Cardiac fibroblast (primary cell): ENCODE results near the gene TMEM272.

Source experiments
- DNase-seq, 2 donors: peaks; one replicate each; pipeline versions ENCODE4 v3.0.0 to v3.0.0-alpha.2; 2010; ENCODE audit warnings: low read depth in 2 of 2
- H3K4me3 ChIP-seq, 2 donors: replicated peaks in 1 of 2; 1 replicate in 1 of 2; 2 replicates in 1 of 2; pipeline ENCODE4 v1.5.1; 2011; ENCODE audit warnings: low read depth in 2 of 2, low read length in 2 of 2, mild to moderate bottlenecking in 2 of 2, moderate library complexity in 1 of 2
- TF ChIP-seq, protein P1 (sequence below): IDR thresholded peaks from one replicate; pipeline ENCODE4 v1.5.1; 2011; ENCODE audit warnings: low read depth, mild to moderate bottlenecking, low read length, inconsistent platforms

The TMEM272 gene

DNA sequence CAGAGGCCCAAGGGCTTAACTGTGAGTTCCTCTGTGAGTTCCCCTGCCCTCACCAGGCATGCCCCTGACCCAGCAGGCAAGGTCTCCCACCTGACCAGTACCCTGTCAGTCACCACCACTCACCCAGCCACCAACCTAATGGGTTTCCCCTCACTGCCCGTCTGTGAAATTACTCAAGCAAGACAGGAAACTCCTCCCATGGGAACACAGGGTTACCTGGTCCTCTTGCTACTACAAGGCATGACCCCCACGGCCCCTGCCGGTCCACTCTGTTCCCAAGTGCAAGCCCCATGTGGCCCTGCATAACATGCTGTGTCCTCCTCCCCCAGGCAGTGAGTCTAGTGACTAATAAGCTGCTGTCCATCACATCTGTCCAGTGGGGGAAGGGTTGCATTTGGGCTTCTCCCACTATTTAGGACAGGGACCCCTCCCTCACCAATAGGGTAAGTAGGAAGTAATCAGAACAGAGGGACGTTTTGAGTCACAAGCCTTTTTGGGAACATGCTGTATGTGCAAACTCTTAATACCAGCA is 33.0 kb downstream of the TMEM272 start:
- no peak for DNase-seq
- TF ChIP-seq, protein P1, sequence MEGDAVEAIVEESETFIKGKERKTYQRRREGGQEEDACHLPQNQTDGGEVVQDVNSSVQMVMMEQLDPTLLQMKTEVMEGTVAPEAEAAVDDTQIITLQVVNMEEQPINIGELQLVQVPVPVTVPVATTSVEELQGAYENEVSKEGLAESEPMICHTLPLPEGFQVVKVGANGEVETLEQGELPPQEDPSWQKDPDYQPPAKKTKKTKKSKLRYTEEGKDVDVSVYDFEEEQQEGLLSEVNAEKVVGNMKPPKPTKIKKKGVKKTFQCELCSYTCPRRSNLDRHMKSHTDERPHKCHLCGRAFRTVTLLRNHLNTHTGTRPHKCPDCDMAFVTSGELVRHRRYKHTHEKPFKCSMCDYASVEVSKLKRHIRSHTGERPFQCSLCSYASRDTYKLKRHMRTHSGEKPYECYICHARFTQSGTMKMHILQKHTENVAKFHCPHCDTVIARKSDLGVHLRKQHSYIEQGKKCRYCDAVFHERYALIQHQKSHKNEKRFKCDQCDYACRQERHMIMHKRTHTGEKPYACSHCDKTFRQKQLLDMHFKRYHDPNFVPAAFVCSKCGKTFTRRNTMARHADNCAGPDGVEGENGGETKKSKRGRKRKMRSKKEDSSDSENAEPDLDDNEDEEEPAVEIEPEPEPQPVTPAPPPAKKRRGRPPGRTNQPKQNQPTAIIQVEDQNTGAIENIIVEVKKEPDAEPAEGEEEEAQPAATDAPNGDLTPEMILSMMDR, result no peak
- no peak overlapping the region for H3K4me3 ChIP-seq

DNA sequence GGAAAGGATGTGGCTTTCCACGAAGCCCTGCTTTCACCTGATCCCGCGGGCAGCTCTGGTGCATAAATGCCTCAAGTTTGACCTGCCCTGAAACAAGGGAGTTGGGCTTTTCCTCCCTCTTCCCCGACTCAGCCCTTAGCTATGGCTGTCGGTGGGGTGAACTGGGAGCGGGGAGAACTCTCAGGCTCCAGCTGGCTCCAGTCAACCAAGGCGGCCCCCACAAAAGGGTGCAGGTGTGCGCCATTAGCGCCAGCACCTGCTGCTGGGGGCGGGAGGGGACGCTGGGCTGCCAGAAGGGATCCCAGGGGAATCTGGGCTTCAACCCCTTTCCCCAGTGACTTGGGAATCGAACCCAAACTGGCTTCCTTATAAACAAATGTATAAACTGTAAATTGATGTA is 33.9 kb downstream of the TMEM272 start:
- DNase-seq, result no peak
- no peak overlapping the region for H3K4me3 ChIP-seq
- TF ChIP-seq, protein P1, result no peak

DNA sequence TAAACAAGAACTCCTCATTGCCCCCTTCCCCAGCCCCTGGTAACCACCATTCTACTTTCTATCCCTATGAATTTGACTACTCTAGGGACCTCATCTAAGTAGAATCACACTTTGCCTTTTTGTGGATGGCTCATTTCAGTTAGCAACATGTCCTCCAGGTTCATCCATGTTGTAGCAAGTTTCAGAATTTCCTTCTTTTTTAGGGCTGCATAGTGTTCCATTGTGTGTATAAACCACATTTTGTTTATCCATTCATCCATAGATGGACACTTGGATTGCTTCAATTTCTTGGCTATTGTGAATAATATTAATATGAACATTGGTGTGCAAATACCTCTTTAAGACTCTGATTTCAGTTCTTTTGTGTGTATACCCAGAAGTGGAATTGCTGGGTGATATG is 36.2 kb downstream of the TMEM272 start:
- no peak for DNase-seq
- H3K4me3 ChIP-seq, result no peak overlapping the region
- TF ChIP-seq, protein P1, result no peak

DNA sequence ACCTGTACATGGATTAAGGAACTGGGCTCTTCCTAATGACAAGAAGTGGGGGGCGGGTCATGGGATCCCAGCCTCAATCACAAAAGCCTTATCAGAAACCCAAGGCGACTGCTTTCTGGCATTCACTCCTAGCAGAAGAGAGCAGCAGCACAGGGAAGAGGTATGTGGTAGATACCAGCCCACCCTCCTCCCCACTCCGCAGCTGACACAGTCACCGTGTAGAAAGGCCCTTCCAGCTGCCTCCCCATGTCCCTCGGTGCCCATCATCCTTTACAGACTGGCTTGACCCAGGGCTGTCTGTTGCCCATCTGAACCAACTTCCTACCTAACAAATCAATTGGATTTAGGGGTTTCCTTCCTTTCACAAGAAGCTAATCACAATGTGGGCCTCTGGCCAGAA is 37.9 kb downstream of the TMEM272 start:
- DNase-seq, result no peak
- no peak overlapping the region for H3K4me3 ChIP-seq
- TF ChIP-seq, protein P1, result no peak

DNA sequence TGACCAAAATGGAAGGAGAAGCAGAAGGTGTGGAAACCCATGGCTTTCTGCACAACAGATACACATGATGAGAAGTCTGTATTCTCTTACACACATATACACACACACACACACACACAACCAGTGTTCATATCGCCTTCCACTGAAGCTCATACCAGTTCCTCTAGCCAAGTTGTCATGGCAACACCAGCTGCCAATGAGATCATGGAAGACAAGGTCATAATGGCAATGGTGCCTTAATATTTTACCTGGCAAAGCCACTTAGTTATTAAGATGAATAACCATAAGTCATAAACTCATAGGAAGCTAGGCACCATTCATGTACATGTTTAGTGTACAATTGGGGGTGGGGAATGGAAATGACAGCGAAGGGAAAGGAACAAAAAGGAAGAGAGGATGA is 38.4 kb downstream of the TMEM272 start:
- TF ChIP-seq, protein P1, result no peak
- peak; percentile 43 to 55 for DNase-seq
- H3K4me3 ChIP-seq, result no peak overlapping the region

DNA sequence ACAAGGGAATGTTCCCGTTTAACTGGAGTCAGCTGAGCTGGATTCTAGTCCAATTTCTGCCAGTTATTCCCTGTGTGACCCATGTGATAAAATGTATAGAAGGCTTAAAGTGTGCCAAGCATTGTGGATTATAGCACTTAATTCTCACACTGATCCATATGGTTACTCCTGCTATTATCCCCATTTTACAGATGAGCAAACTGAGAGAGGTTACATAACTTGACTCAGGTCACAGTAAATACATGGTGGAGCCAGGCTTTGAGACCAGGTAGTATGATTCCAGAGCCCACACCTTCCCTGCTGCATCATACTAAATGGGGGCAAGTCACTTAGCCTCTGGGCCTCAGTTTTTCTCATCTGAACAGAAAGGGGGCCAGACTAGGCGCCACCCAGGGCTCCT is 39.1 kb downstream of the TMEM272 start:
- DNase-seq, result no peak
- H3K4me3 ChIP-seq, result no peak overlapping the region
- TF ChIP-seq, protein P1, result no peak

DNA sequence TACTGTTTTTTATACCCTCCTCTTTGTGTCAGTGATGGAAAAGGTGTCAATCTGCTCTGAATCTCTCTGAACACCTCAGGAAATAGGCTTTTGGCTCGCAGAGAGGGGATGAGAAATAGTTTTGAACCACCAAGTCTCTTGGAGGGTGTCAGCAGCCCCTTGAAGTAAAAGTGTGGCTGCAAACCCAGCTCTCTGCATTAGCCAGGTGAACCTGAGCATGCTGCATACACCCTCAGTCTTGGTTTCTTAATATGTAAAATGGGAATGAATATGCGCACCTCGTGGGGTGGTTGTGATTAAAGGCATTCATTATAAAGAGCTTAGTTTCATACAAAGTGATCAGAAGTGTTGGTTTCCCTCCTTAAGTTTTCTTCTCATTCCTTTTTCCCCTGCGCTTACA is 39.7 kb downstream of the TMEM272 start:
- no peak overlapping the region for H3K4me3 ChIP-seq
- no peak for DNase-seq
- TF ChIP-seq, protein P1, result no peak
